Astrocyte of the spinal cord (primary cell): Measurements from ENCODE around the gene LSAMP.
A peak's percentile ranks its signal among the peaks of the same experiment; 100 is the strongest.
"Not testable (repeated sequence)": the region's sequence is repeated elsewhere in the genome, so short reads cannot be mapped to it uniquely, and the experiment has no call there.

Source experiments
- DNase-seq: peaks from one replicate; pipeline ENCODE4 v3.0.0; 2011; ENCODE audit warnings: low read depth, low spot score
- H3K4me3 ChIP-seq: 2 replicates; pipeline ENCODE4 v1.5.1; 2011; ENCODE audit warnings: low read depth, mild to moderate bottlenecking, low read length, moderate library complexity
- in situ Hi-C: cut with HindIII; loops from 2 replicates; pipeline ENCODE4 v1.10.0; 2017; ENCODE audit warnings: low sequenced_read_pairs
- TF ChIP-seq, protein P1 (sequence below): IDR thresholded peaks from 2 replicates; pipeline ENCODE4 v1.5.1; 2012; ENCODE audit warnings: low read depth, mild to moderate bottlenecking, low read length, inconsistent platforms

Gene LSAMP

GRCh38 chr3:115855911-115856310 lies 589.4 kb downstream of the LSAMP start:
- H3K4me3 ChIP-seq, result no peak overlapping the region
- DNase-seq, result peak; percentile 27
- in situ Hi-C loops, result no loop called here
- TF ChIP-seq, protein P1, sequence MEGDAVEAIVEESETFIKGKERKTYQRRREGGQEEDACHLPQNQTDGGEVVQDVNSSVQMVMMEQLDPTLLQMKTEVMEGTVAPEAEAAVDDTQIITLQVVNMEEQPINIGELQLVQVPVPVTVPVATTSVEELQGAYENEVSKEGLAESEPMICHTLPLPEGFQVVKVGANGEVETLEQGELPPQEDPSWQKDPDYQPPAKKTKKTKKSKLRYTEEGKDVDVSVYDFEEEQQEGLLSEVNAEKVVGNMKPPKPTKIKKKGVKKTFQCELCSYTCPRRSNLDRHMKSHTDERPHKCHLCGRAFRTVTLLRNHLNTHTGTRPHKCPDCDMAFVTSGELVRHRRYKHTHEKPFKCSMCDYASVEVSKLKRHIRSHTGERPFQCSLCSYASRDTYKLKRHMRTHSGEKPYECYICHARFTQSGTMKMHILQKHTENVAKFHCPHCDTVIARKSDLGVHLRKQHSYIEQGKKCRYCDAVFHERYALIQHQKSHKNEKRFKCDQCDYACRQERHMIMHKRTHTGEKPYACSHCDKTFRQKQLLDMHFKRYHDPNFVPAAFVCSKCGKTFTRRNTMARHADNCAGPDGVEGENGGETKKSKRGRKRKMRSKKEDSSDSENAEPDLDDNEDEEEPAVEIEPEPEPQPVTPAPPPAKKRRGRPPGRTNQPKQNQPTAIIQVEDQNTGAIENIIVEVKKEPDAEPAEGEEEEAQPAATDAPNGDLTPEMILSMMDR, result no peak

DNA sequence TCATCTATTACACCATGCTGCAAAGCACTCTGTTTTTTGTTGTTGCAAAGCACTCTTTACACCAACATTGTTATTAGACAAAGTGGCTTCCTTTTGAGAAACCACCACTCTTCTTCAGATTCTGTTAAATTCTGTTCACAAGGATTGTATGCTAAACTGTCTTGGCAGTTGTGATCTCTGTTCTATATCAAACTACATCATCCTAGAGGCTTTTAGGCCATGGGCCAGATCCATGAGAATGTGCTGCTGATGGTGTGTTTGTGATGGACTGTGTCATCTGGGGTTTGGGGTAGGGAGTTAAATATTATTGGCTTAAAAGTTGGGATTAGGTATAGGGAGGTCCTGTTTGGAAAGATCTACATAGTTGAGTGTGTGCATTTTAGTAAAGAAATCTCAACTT lies 592.2 kb downstream of the LSAMP start:
- in situ Hi-C loops, result no loop called here
- no peak for DNase-seq
- no peak overlapping the region for H3K4me3 ChIP-seq
- TF ChIP-seq, protein P1, result no peak

DNA sequence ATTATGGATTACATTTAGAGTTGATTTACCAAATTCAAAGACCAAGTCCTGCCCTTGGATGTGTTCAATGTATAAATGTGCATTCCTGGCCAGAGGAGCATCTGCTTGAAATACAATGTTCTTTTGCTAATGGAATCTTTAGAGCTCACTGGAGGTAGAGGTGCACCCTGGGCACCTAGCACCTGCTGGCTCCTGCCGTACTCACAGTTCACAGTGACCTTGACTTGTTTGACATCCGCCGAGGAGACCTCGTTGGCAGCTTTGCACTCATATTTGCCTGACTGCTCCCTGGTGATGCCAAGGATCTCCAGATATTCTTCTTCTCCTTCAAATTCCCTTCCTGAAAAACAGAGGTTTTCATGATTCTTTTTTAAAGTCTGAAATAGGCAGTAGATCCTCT lies 593.0 kb downstream of the LSAMP start:
- no peak for DNase-seq
- H3K4me3 ChIP-seq, result no peak overlapping the region
- in situ Hi-C loops, result no loop called here
- TF ChIP-seq, protein P1, result no peak

- no peak overlapping the region for H3K4me3 ChIP-seq
- in situ Hi-C loops, result no loop called here
- TF ChIP-seq, protein P1, result no peak
- no peak for DNase-seq
Measured at GRCh38 chr3:115851571-115851970, 593.7 kb downstream of the LSAMP start.

GRCh38 chr3:115848641-115849040 lies 596.6 kb downstream of the LSAMP start:
- no peak overlapping the region for H3K4me3 ChIP-seq
- TF ChIP-seq, protein P1, result no peak
- in situ Hi-C loops, result no loop called here
- DNase-seq, result no peak

- no peak for DNase-seq
- in situ Hi-C loops, result no loop called here
- TF ChIP-seq, protein P1, result no peak
- H3K4me3 ChIP-seq, result no peak overlapping the region
Measured at GRCh38 chr3:115845986-115846385, 599.3 kb downstream of the LSAMP start.

DNA sequence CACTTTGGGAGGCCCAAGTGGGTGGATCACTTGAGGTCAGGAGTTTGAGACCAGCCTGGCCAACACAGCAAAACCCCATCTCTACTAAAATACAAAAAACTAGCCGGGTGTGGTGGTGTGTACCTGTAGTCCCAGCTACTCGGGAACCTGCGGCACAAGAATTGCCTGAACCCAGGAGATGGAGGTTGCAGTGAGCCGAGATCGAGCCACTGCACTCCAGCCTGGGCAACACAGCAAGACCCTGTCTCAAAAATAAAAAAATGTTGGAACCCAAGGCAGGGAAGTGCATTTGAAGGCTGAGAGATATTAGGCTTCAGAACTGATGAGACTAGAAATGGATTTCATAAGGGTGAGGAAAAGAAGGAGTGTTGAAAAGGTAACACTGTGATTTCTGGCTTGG lies 600.6 kb downstream of the LSAMP start:
- in situ Hi-C loops, DNase-seq, H3K4me3 ChIP-seq: not testable (repeated sequence)
